Vagina (tissue), 2 donors: Measurements from ENCODE around the gene ZBTB22. TPM values are rescaled to one million over a fixed set of nuclear protein-coding genes. Genes with fewer than 3 reads are reported as not detected.

Experiments used
- DNase-seq, 2 donors: peaks; one replicate each; pipeline ENCODE4 v3.0.0-alpha.2; 2017; ENCODE audit errors: extremely low spot score in 2 of 2
- H3K27ac ChIP-seq: fragments of 200-600 bp; sonication (generic); one replicate; pipeline ENCODE4 v1.5.1; 2019
- H3K27me3 ChIP-seq: fragments of 200-600 bp; sonication (generic); one replicate; pipeline ENCODE4 v1.5.1; 2019
- H3K36me3 ChIP-seq, 2 donors: fragments of 200-600 bp; sonication (generic); one replicate each; pipeline ENCODE4 v1.5.1; 2017 to 2019
- H3K4me1 ChIP-seq: fragments of 200-600 bp; sonication (generic); one replicate; pipeline ENCODE4 v1.5.1; 2019
- H3K4me3 ChIP-seq, 2 donors: fragments of 200-600 bp; sonication (generic); 1 replicate in 1 of 2; 2 replicates in 1 of 2; pipeline ENCODE4 v1.5.1; 2016 to 2019
- H3K9me3 ChIP-seq: fragments of 200-600 bp; sonication (generic); one replicate; pipeline ENCODE4 v1.5.1; 2019
- POLR2A ChIP-seq, 2 donors: fragments of 450-650 bp; IDR thresholded peaks; one replicate each; pipeline ENCODE4 v1.6.1; 2017; ENCODE audit warnings: antibody characterized with exemption in 2 of 2, mild to moderate bottlenecking in 2 of 2, moderate library complexity in 2 of 2
- POLR2AphosphoS5 ChIP-seq, 2 donors: sonication (generic); formaldehyde crosslinking; IDR thresholded peaks; one replicate each; pipeline ENCODE4 v1.9.0; 2017; ENCODE audit warnings: antibody characterized with exemption in 2 of 2, mild to moderate bottlenecking in 2 of 2, low read depth in 1 of 2; ENCODE audit not compliant: insufficient read depth in 1 of 2
- intact Hi-C: fragments of 100-400 bp; cut with DNase I; formaldehyde crosslinking; loops from one replicate; pipeline ENCODE4 v1.15.1; 2023
- total RNA-seq: library from RNA; depleted of rRNA; stranded (reverse); fragments of >200 nt; gene quantifications from one replicate; pipeline ENCODE4 v1.2.3, GENCODE V29; 2016
- TF ChIP-seq, protein P1 (sequence below), 3 experiments: fragments of 450-650 bp in 2 of 3; fragments of 200-600 bp in 1 of 3; sonication (generic) in 1 of 3; IDR thresholded peaks; one replicate each; pipeline ENCODE4 v1.5.1; 2017 to 2019; ENCODE audit warnings: antibody characterized with exemption in 3 of 3, mild to moderate bottlenecking in 2 of 3, moderate library complexity in 2 of 3

Gene ZBTB22
- total RNA-seq, 1 donor from 2014 or later, result 18.4 TPM

DNA sequence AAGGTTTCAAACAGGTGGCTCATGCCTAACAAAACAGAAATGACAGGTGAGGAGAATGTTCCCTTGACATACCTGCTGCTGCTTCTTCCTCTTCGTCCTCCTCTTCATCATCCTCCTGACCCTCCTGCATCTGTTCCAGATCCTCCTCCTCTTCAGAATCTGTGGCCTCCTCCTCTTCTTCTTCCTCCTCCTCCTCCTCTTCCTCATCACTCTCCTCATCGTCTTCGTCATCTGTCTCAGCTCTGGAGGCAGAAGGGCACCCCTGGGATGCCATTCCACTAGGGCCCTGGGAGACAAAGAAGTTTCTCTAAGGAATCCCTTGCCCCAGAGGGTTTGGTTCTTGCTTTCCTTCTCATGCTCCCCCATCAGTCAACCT, 2.4 kb upstream of the ZBTB22 start:
- intact Hi-C loops, result loop anchor here (5.0 kb wide), 1 partner anchor 97 kb away; the partner anchor contains the start of gene CUTA
- Histone ChIP-seq H3K27ac (peak overlapping the region; percentile 90), H3K9me3 (no peaks in the 10 kb centered on the region), H3K4me3 (peak overlapping the region in 1 of 2 donors; percentile 2), H3K4me1 (peaks cover 72% of the 10 kb centered on the region), H3K36me3 (peaks cover 0 to 25% of the 10 kb centered on the region in 2 donors), H3K27me3 (no peaks in the 10 kb centered on the region)
- TF ChIP-seq, protein P1, sequence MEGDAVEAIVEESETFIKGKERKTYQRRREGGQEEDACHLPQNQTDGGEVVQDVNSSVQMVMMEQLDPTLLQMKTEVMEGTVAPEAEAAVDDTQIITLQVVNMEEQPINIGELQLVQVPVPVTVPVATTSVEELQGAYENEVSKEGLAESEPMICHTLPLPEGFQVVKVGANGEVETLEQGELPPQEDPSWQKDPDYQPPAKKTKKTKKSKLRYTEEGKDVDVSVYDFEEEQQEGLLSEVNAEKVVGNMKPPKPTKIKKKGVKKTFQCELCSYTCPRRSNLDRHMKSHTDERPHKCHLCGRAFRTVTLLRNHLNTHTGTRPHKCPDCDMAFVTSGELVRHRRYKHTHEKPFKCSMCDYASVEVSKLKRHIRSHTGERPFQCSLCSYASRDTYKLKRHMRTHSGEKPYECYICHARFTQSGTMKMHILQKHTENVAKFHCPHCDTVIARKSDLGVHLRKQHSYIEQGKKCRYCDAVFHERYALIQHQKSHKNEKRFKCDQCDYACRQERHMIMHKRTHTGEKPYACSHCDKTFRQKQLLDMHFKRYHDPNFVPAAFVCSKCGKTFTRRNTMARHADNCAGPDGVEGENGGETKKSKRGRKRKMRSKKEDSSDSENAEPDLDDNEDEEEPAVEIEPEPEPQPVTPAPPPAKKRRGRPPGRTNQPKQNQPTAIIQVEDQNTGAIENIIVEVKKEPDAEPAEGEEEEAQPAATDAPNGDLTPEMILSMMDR (IDR thresholded peaks at IDR 0.05), result no peak
- TF ChIP-seq POLR2A (IDR thresholded peaks at IDR 0.05), result no peak
- TF ChIP-seq POLR2AphosphoS5 (IDR thresholded peaks at IDR 0.05; ENCODE audit: insufficient read depth in 1 of 2, low read depth in 1 of 2), result no peak
- no peak for DNase-seq

DNA sequence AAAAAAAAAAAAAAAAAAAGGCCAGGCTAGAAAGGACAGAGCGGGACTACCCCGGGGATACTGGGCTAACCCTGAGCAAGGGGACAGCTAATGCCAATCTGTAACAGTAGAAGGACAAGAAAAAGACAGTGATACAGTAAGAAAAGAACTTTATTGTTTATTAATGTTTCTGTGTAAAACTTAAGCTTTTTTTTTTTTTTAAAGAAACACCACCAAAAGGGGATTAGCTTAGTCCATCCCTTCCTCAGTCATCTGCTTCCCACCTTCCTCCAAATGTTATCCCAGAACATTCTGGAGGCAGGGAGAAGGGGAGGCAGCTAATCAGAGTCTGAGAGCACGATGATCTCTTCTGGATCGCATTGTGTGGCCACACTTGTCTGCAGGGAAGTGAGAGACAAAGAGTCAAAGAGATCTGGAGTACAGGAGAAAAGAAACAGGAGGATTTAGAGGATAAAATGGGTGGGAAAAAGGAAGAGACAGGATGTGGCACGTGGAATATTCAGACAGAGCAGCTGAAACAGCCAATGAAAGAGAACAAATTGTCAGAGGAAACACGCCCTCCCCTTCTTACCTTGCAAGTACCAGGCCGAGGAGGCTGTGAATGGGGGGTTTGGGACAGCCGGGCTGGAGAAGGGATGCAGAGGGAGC, 1.0 kb upstream of the ZBTB22 start:
- no peaks in the 10 kb centered on the region for H3K9me3 ChIP-seq
- DNase-seq, result no peak
- H3K27me3 ChIP-seq, result no peaks in the 10 kb centered on the region
- intact Hi-C loops, result loop anchor here (5.0 kb wide), 1 partner anchor 99 kb away; the partner anchor contains the start of gene CUTA
- H3K27ac ChIP-seq, result peak overlapping the region; percentile 87
- TF ChIP-seq POLR2AphosphoS5 (IDR thresholded peaks at IDR 0.05; ENCODE audit: insufficient read depth in 1 of 2, low read depth in 1 of 2), result no peak
- TF ChIP-seq POLR2A (IDR thresholded peaks at IDR 0.05), result no peak
- TF ChIP-seq, protein P1 (IDR thresholded peaks at IDR 0.05), result no peak
- H3K36me3 ChIP-seq, result peaks cover 0 to 25% of the 10 kb centered on the region in 2 donors
- H3K4me3 ChIP-seq, result peak overlapping the region; percentile 46 to 49
- H3K4me1 ChIP-seq, result peaks cover 75% of the 10 kb centered on the region

- no peaks in the 10 kb centered on the region for H3K9me3 ChIP-seq
- peak overlapping the region; percentile 87 for H3K27ac ChIP-seq
- TF ChIP-seq, protein P1 (IDR thresholded peaks at IDR 0.05), result no peak
- TF ChIP-seq POLR2AphosphoS5 (IDR thresholded peaks at IDR 0.05; ENCODE audit: insufficient read depth in 1 of 2, low read depth in 1 of 2) (no peak), POLR2A (IDR thresholded peaks at IDR 0.05) (no peak)
- no peak for DNase-seq
- H3K4me3 ChIP-seq, result peak overlapping the region; percentile 46 to 49
- intact Hi-C loops, result loop anchor here (5.0 kb wide), 1 partner anchor 100 kb away; the partner anchor contains the start of gene CUTA
- no peaks in the 10 kb centered on the region for H3K27me3 ChIP-seq
- H3K36me3 ChIP-seq, result peaks cover 0 to 25% of the 10 kb centered on the region in 2 donors
- H3K4me1 ChIP-seq, result peaks cover 74% of the 10 kb centered on the region
These were observed 200 bp downstream of the ZBTB22 start for GRCh38 chr6:33317419-33317668.

DNA sequence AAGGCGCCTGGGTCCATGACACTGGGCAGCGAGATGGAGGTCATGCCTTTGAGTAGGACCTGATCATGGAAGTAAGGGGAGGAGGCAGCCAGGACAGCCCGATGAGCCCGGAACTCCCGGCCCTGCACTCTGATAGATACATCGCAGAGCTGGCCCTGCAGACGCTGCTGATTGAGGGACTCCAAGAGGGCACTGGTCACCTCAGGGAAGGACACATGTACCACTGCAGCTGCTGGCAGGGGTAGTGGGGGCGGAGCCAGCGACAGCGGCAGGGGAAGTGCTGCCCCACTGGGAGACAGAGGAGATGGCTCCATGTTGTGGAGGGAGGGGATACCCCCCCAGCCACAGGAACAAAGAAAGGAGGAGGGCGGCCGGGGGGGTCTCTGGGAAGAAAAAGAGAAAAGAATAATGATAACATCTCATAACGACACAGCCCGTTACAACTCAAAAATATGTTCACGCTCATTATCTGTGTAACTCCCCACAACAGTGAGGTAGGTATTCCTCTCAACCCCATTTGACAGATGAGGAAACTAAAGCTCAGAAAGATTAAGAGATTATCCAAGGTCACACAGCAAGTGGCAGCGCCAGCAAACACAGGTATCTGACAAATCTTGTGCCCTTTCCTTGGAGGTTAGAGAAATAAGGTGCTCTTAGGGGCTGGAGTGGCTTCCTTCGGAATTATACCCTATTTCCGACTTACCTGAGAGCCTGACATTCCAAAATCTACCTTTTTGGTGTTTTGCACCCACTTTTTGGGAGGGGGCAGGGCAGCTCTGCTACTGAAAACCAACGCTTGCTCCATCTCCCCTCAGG, 733 bp downstream of the ZBTB22 start:
- H3K4me3 ChIP-seq, result peak overlapping the region; percentile 46 to 49

More for the DNA sequence above, 733 bp downstream of the ZBTB22 start:
- Histone ChIP-seq H3K27me3 (no peaks in the 10 kb centered on the region), H3K27ac (peak overlapping the region; percentile 87), H3K9me3 (no peaks in the 10 kb centered on the region), H3K36me3 (peaks cover 0 to 25% of the 10 kb centered on the region in 2 donors), H3K4me1 (peaks cover 74% of the 10 kb centered on the region)
- TF ChIP-seq, protein P1 (IDR thresholded peaks at IDR 0.05), result no peak
- no peak for TF ChIP-seq POLR2A (IDR thresholded peaks at IDR 0.05)
- no peak for TF ChIP-seq POLR2AphosphoS5 (IDR thresholded peaks at IDR 0.05; ENCODE audit: insufficient read depth in 1 of 2, low read depth in 1 of 2)
- intact Hi-C loops, result loop anchor here (5.0 kb wide), 1 partner anchor 100 kb away; the partner anchor contains the start of gene CUTA
- peak in 1 of 2 donors; percentile 86 for DNase-seq
